HG03066 (cell line): ENCODE results near the gene MYBPC2.
"Not testable (repeated sequence)": the region's sequence is repeated elsewhere in the genome, so short reads cannot be mapped to it uniquely, and the experiment has no call there.

Source experiments
- ATAC-seq: cut with Tn5 transposase; IDR thresholded peaks from one replicate; pipeline ENCODE4 v1.9.1; 2021; ENCODE audit warnings: low read depth; ENCODE audit not compliant: unreplicated experiment

Gene MYBPC2

GRCh38 chr19:50427318-50427925 is 5.3 kb upstream of the MYBPC2 start:
- no peak for ATAC-seq

- no peak for ATAC-seq
These were observed 4.7 kb upstream of the MYBPC2 start for GRCh38 chr19:50427997-50428425.

GRCh38 chr19:50428772-50429463 is 3.8 kb upstream of the MYBPC2 start:
- no peak for ATAC-seq

GRCh38 chr19:50430888-50431342 is 1.8 kb upstream of the MYBPC2 start:
- ATAC-seq, result no peak

DNA sequence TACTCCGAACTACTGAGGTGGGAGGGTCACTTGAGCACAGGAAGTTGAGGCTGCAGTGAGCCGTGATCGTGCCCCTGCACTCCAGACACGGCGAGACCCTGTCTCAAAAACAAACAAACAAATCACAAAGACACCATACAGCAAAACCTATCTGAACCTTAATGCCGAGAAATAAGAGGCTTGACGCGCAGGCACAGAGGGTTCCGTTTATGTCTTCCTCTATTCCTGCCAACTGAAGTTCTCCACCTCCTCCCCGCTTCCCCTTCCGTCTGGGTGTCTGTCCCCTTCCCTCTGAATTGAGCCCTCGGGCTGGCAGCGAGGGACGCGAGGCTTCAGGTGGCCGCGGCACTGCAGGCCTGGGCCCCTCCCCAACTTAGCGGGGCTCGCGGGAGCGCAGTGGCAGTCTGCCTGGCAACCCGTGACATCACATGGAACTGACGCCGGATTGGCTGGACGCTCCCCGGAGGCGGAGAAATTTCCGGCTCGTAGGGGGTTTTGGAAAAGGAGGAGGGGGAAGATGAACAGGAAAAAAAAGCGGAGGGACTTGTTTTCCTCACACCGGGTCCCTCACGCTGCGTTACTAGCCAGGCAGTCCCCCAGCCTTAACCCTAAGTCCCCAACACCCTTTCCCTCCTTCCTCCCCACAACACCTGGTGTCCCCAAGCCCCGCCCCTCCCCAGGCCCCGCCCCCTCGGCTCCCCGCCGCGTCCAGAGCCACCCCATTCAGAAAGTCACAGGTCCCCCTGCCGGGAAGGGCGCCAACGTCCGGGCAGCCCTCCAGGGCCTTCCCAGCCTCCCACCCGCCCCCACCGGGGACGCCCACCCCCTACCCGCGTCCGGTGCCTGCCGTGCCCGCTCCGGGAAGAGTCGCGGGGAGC is 1.1 kb upstream of the MYBPC2 start:
- peak; percentile 53 for ATAC-seq

GRCh38 chr19:50433201-50434180 is 799 bp downstream of the MYBPC2 start:
- no peak for ATAC-seq

GRCh38 chr19:50434525-50434924 is 1.8 kb downstream of the MYBPC2 start:
- ATAC-seq, result no peak

DNA sequence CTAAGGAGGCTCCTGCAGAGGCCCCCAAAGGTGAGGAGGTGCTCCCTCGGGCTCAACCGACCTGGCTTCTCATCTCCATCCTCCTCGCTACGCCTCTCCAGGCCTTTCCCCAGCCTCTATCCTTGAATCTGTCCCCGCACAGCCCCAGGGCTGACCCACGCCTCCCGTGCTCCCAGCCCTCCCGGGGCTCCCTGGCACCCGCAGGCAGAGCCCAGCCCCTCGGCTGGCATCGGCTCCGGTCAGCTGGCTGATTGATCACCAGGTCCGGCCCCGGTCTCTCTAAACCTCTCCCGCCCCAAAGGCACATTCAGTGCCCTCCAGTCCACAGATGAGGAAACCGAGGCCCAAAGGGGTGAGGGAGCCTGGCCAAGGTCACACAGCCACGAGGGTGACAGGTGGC is 2.5 kb downstream of the MYBPC2 start:
- no peak for ATAC-seq

- no peak for ATAC-seq
These were observed 2.9 kb downstream of the MYBPC2 start for GRCh38 chr19:50435627-50436026.

DNA sequence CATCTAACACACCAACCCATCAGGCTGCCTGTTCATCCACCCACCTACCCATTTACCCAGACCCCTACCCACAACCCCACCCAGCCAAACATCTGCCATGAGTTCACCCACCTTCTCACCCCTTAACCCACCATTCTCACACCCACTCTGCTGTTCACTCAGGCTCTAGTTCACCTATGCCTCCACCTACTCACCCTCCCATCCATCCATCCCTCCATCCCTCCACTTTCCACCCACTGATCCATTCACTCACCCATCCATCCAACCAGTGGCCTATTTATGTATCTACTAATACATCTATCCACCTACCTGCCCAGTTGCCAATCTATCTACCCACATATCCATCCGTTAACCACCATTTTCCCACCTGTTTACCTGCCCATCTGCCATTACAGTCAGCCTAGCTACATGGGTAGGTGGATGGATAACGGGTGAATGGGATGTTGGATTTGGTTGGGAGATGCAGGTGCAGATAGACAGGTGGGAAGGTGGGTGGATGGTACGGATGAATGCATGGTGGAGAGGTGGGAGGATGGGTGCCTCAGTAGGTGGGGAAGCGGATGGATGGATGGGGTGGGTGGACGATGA is 5.3 kb downstream of the MYBPC2 start:
- no peak for ATAC-seq

GRCh38 chr19:50439130-50439529 is 6.4 kb downstream of the MYBPC2 start:
- ATAC-seq, result not testable (repeated sequence)

- ATAC-seq, result no peak
These were observed 11.4 kb downstream of the MYBPC2 start for GRCh38 chr19:50444059-50444458.

DNA sequence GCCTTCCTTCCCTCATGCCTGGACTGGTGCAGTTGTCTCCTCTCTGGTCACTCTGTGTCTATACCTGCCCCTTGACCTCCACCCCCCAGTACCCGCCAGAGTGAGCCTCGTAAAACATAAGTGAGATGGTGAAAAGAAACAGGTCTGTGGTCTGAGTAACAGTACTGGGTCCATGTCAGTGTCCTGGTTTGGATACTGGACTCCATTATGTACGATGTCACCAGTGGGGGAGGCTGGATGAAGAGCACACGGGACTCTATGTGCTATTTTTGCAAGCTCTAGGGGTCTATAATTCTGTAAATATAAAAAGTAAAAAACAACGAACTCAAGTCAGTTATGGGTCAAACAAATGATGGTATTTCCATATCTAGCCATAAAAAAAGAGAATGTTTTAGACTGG is 14.4 kb downstream of the MYBPC2 start:
- no peak for ATAC-seq

GRCh38 chr19:50447750-50448149 is 15.1 kb downstream of the MYBPC2 start:
- no peak for ATAC-seq

DNA sequence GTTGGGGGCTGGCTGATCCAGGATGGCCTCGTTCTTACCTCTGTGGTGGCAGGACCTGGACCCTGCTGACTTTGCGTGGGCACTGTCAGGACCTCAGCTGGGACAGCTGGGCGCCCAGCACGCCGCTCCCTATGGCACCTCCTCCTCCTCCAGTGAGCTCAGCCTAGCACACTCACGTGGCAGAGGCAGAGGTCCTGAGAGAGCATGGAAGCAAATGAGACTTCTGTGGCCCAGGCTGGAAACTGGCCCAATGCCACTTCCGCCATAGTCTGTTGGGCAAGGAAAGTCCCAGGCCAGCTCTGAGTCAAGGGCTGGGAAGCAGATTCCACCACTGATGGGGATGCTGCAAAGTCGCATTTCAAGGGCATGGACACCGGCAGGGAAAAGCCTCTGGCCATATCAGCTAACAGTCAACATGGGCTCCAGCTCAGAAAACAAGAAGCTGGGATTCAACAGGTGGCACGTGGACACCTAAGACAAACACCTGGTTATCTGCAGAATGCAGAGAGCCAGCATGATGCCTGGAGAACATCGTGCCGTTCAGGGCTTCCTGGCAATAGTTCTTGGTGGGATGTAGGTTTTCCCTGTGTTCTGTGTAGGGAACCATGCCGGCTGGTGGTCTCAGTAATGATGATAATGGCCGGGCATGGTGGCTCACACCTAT is 16.7 kb downstream of the MYBPC2 start:
- ATAC-seq, result no peak

GRCh38 chr19:50450369-50451222 is 17.9 kb downstream of the MYBPC2 start:
- ATAC-seq, result no peak

DNA sequence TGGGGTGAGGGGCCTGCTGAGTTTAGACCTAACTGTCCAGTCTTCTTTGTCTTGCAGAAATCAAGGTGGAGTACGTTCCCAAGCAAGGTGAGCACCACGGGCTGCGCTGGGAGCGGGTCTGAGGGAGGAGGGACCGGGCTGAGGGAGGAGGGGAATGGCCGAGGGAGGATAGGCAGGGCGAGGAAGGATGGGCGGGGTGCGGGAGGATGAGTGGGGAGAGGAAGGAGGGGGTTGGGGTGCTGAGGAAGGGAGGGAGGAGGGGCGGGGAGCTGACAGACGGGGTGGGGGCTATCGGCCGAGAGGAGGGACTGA is 18.5 kb downstream of the MYBPC2 start:
- ATAC-seq, result no peak

GRCh38 chr19:50453243-50453642 is 20.6 kb downstream of the MYBPC2 start:
- ATAC-seq, result no peak

- ATAC-seq, result no peak
These were observed 23.3 kb downstream of the MYBPC2 start for GRCh38 chr19:50455992-50456391.
